H1 (cell line): ENCODE data around the gene CCDC106.

Experiments
- ATF3 ChIP-seq: IDR thresholded peaks from 2 replicates; pipeline ENCODE4 v1.6.1; 2011; ENCODE audit warnings: low read depth, mild to moderate bottlenecking, low read length; ENCODE audit not compliant: insufficient read depth
- CREB1 ChIP-seq: IDR thresholded peaks from 2 replicates; pipeline ENCODE4 v1.6.1; 2012; ENCODE audit warnings: inconsistent platforms
- CTCF ChIP-seq, 3 experiments: IDR thresholded peaks; 1 replicate in 2 of 3; 2 replicates in 1 of 3; pipeline versions ENCODE4 v1.5.1 to v1.6.1; 2011; ENCODE audit warnings: low read length in 3 of 3, mild to moderate bottlenecking in 3 of 3, inconsistent platforms in 2 of 3, low read depth in 1 of 3, moderate library complexity in 1 of 3; ENCODE audit not compliant: insufficient read depth in 1 of 3; ENCODE audit errors: control extremely low read depth in 1 of 3
- GTF2F1 ChIP-seq: IDR thresholded peaks from 2 replicates; pipeline ENCODE4 v1.6.1; 2012; ENCODE audit warnings: low read depth, low read length, improper control_type of control experiment, borderline replicate concordance
- POLR2A ChIP-seq, 2 experiments: IDR thresholded peaks; 1 replicate in 1 of 2; 2 replicates in 1 of 2; pipeline ENCODE4 v1.6.1; 2011; ENCODE audit warnings: low read depth in 2 of 2, low read length in 2 of 2, mild to moderate bottlenecking in 2 of 2; ENCODE audit errors: control extremely low read depth in 1 of 2
- POLR2AphosphoS5 ChIP-seq: IDR thresholded peaks from 2 replicates; pipeline ENCODE4 v1.6.1; 2011; ENCODE audit warnings: low read depth, low read length
- SIN3A ChIP-seq, 2 experiments: IDR thresholded peaks in 1 of 2; conservative IDR thresholded peaks in 1 of 2; 2 replicates each; pipeline ENCODE4 v1.6.1; 2011 to 2012; ENCODE audit warnings: low read length in 2 of 2, improper control_type of control experiment in 1 of 2, low read depth in 1 of 2, mild to moderate bottlenecking in 1 of 2

GRCh38 chr19:55696301-55697068 lies 48.5 kb downstream of the CCDC106 start:
- TF ChIP-seq SIN3A (conservative IDR thresholded peaks at IDR 0.05 in 1 of 2, IDR thresholded peaks at IDR 0.05 in 1 of 2; ENCODE audit: low read depth in 1 of 2, low read length in 2 of 2) = no peak
- TF ChIP-seq CREB1 = no peak
- no peak for TF ChIP-seq POLR2AphosphoS5
- TF ChIP-seq CTCF (IDR thresholded peaks at IDR 0.05; ENCODE audit: control extremely low read depth in 1 of 3, insufficient read depth in 1 of 3, low read depth in 1 of 3, low read length in 3 of 3) = no peak
- no peak for TF ChIP-seq POLR2A (IDR thresholded peaks at IDR 0.05; ENCODE audit: control extremely low read depth in 1 of 2, low read depth in 2 of 2, low read length in 2 of 2)
- TF ChIP-seq ATF3 = no peak
- TF ChIP-seq GTF2F1 = no peak
